NB4 (cell line): ENCODE results near the gene ACY1.

ENCODE experiments used
- MYC ChIP-seq: IDR thresholded peaks from 2 replicates; pipeline ENCODE4 v1.6.1; 2011; ENCODE audit warnings: low read depth, low read length
- POLR2A ChIP-seq: IDR thresholded peaks from 2 replicates; pipeline ENCODE4 v1.6.1; 2011; ENCODE audit warnings: mild to moderate bottlenecking; ENCODE audit not compliant: insufficient read length; ENCODE audit errors: extremely low read depth
- TF ChIP-seq, protein P1 (sequence below): IDR thresholded peaks from one replicate; pipeline ENCODE4 v1.5.1; 2012; ENCODE audit warnings: low read depth, low read length
- TF ChIP-seq, protein P2 (sequence below): IDR thresholded peaks from 2 replicates; pipeline ENCODE4 v1.6.1; 2011; ENCODE audit warnings: low read depth, low read length

DNA sequence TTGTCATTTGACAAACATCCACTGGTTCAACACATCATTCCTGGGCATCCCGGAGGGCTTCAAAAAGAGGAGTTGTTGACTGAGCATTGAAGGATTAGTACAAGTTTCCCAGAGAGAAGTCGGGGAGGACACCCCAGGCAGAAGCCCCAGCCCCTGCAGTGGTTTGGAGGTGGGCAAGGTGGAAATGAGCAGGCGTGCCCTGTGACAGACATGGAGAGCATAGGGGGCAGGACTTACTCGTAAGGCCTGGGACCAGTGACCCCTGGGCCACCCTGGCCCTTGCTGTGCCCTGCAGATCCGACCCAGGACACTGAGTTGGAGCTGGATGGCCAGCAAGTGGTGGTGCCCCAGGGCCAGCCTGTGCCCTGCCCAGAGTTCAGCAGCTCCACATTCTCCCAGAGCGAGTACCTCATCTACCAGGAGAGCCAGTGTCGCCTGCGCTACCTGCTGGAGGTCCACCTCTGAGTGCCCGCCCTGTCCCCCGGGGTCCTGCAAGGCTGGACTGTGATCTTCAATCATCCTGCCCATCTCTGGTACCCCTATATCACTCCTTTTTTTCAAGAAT, 35.2 kb upstream of the ACY1 start:
- TF ChIP-seq MYC (no peak), POLR2A (no peak)
- TF ChIP-seq, protein P1, sequence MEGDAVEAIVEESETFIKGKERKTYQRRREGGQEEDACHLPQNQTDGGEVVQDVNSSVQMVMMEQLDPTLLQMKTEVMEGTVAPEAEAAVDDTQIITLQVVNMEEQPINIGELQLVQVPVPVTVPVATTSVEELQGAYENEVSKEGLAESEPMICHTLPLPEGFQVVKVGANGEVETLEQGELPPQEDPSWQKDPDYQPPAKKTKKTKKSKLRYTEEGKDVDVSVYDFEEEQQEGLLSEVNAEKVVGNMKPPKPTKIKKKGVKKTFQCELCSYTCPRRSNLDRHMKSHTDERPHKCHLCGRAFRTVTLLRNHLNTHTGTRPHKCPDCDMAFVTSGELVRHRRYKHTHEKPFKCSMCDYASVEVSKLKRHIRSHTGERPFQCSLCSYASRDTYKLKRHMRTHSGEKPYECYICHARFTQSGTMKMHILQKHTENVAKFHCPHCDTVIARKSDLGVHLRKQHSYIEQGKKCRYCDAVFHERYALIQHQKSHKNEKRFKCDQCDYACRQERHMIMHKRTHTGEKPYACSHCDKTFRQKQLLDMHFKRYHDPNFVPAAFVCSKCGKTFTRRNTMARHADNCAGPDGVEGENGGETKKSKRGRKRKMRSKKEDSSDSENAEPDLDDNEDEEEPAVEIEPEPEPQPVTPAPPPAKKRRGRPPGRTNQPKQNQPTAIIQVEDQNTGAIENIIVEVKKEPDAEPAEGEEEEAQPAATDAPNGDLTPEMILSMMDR, result no peak
- TF ChIP-seq, protein P2, sequence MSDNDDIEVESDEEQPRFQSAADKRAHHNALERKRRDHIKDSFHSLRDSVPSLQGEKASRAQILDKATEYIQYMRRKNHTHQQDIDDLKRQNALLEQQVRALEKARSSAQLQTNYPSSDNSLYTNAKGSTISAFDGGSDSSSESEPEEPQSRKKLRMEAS, result no peak
